SKM-1 (cell line): ENCODE data around the gene PRKN.
"Not testable (repeated sequence)": the region's sequence is repeated elsewhere in the genome, so short reads cannot be mapped to it uniquely, and the experiment has no call there.

Experiments
- DNase-seq: peaks from one replicate; lab custom pipeline; 2025; ENCODE audit not compliant: unreplicated experiment; lab: John Stamatoyannopoulos, UW

Gene PRKN

DNA sequence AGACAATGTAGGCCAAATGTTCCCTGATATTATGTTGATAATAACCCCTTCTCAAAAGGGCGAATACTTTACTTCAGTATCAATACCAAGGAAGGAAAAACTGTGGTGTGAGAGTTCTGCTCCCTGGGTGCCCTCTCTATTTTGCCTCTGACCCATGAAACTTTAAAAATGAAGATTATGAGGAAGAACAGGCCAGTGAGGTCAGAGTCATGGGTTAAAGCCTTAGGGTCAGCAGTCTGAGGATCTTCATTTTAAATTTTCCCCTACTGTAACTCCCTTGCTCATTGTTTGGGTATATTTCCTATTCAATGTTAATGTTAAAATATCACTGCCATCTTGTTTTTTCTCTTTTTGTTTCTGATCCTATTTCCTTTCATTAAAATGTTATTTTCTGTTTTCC lies 47.9 kb downstream of the PRKN start:
- no peak for DNase-seq

DNA sequence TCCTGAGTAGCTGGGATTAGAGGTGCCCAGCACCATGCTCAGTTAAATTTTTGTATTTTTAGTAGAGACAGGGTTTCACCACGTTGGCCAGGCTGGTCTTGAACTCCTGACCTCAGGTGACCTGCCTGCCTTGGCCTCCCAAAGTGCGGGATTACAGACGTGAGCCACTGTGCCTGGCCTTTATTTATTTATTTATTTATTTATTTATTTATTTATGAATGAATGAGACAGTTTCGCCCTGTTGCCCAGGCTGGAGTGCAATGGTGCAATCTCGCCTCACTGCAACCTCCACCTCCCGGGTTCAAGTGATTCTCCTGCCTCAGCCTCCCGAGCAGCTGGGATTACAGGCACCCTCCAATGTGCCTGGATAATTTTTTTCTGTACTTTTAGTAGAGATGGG lies 48.7 kb downstream of the PRKN start:
- DNase-seq: not testable (repeated sequence)

DNA sequence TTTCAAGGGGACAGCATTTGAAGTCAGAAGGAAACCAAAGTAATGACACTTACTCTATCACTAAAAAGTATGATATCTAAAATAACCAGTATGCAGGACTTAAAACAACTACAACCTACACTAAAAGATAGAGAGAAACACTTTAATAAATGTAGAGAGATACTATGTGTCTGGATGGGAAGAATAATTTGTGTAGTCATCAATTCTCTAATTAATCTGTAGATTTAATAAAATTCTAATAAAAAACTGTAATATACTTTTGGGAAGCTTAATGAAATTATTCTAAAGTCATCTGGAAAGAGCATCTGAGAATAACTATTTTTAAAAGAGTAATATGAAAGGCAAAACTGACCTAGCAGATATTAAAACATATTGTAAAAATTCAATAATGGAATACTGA lies 52.1 kb downstream of the PRKN start:
- no peak for DNase-seq

DNA sequence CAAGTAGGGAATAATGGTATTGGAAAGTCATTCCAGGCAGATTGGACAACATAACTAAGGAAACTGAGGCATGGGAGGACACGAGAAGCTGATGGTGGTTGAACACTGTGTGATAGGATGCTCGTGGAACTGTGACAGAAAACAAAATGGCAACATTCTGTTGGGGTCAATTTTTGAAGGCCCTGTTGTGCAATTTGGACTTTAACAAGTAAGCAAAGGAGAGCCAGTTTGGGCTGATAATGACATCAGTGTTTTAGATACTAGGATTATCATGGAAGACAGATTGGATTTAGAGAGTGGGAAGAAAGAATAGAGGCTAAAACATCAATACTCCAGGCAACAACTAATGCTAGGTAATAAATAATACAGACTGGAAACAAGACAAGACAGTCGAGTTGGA lies 53.1 kb downstream of the PRKN start:
- DNase-seq: no peak

- DNase-seq: no peak
Measured at GRCh38 chr6:162671580-162672165, 55.9 kb downstream of the PRKN start.

GRCh38 chr6:162670345-162670744 lies 57.2 kb downstream of the PRKN start:
- DNase-seq: no peak

GRCh38 chr6:162666246-162666645 lies 61.3 kb downstream of the PRKN start:
- DNase-seq: no peak

- DNase-seq: no peak
Measured at GRCh38 chr6:162653808-162654207, 73.8 kb downstream of the PRKN start.

GRCh38 chr6:162651505-162651904 lies 76.1 kb downstream of the PRKN start:
- no peak for DNase-seq

DNA sequence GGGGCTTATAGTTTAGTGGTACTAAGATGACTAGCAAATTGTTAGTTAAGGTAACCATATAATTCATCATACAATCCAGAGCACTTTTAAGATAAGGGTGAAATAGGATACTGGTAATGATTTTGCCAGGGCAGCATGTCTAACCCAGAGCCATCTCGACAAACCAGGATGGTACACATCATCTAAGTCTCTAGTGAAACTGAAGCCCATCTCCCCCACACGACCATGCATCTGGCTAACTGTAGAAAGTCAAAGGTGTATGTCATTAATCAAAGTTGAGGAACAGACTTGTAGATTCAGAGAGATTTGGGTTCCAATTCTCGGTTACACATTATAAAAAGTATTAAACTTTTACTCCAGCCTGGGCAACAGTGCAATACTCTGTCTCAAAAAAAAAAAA lies 78.3 kb downstream of the PRKN start:
- no peak for DNase-seq

DNA sequence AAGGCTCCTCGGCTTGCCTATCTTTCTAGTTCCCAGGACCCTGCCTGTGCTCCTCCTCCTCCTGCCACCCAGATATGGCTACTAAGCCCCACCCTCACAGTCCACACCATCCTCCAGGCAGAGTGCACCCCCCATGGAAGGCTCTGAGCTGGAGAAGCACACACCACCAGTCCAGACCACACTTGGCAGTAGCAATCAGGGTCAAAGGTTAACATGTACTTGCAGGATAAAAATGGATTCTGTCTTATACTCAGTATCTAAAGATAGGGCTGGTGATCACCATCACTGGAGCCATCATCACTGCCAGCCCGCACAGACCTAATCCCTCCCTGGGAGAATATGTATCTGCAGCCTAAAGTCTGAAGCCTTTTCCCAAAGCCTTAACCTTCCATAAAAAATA lies 83.4 kb downstream of the PRKN start:
- no peak for DNase-seq

GRCh38 chr6:162640756-162641155 lies 86.8 kb downstream of the PRKN start:
- DNase-seq: no peak

DNA sequence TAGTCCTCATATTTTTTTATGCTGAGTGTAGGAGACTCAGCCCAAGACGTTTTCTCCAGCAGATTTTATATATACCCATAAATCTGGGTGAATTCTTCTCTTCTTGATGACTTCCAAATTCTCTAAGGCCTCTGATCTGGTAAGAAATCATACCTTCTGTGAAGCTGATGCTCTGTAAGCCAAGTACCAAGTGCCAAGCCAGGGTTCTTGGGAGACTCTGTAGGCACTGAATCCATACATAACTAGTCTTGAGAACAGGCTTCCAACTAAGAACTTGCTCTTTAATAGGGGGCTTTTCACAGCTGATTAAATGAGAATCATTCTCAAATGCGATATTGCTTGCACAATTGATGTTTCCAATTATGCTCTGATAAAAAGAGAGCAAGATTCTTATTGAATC lies 87.6 kb downstream of the PRKN start:
- no peak for DNase-seq

GRCh38 chr6:162638931-162639574 lies 88.5 kb downstream of the PRKN start:
- no peak for DNase-seq

DNA sequence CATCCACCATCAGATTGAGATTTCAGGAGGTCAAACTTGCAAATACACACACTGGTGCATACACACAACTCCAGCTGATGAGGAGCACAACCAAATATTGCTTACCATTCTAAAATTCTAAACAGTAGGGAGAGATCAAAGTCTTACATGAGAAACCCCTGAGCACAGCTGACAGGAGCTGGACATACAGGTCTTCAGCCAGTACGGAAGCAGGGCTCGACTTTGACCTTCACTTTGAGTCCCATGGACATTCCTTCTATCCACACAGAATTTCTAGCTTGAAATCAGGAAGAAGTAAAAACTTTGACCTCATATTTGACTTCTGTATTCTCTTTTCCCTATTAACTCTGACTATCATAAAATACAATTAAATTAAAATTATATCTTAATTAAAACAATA lies 90.2 kb downstream of the PRKN start:
- no peak for DNase-seq

- DNase-seq: no peak
Measured at GRCh38 chr6:162636167-162636566, 91.4 kb downstream of the PRKN start.

- DNase-seq: no peak
Measured at GRCh38 chr6:162631546-162631945, 96.0 kb downstream of the PRKN start.

GRCh38 chr6:162630069-162630468 lies 97.5 kb downstream of the PRKN start:
- no peak for DNase-seq

GRCh38 chr6:162627825-162628224 lies 99.7 kb downstream of the PRKN start:
- DNase-seq: no peak

DNA sequence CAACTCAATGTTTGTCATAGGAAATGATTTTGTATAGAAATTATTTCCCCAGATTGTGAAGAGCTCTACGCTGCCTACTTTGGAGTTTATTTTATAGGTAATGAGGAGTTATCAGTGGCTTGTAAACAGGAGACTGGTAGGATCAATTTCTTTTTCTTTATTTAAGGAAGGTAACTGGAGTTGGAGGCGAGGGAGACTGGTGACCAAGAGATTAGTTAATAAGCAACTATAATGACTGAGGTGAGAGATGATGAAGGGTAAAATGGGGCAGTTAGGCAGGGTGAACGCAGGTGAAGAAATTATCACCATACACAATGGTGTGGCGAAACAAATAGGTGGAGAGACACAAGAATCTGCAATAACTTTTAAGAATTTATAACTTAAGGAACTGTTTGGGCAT lies 100.2 kb downstream of the PRKN start:
- DNase-seq: no peak

DNA sequence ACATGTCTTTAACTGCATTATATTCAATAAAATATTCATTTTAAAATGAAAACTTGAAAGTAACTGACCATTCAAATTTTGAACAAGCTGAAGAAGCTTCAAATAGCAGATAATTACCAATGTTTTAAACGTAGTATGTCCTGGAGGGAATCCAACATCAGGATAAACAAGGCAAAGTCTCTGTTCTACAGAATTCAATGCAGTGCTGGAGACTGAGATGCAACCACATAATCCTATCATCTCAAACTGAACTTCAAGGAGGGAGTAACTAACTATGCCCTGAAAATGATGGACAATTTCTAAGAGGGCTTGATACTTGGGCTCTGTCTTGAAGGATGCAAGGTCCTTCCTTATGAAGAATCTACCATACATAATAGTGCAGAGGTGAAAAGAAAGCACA lies 100.7 kb downstream of the PRKN start:
- DNase-seq: no peak

DNA sequence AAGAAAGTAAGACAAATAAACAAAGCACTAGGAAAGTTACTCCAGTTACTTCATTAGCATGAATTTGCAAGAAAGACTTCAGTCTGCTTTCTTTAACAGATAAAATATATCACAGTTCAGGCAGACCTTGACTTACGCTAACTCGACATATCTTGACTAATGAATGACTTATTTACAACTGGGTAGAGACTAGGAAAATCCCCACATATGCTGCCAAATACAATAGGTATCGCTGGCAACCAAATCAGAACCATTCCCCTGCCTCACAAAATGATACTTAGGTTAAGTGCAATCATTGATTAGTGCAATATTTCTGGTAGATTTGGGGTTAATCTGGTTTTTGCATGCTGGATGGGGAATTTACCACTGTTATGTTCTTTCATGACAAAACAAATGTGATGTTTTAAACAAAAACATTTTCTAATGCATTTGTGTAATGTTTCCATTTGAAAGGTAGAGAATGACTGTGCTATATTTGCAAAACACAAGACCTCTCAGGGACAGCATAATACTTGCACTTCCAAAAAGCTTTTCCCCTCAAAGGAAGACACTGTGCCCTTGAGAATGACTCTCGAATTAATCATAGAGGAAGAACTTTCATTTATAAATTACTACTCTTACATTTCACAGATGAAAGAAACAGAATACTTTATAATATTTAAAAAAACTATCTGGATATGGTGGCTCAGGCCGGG lies 101.6 kb downstream of the PRKN start:
- DNase-seq: no peak

DNA sequence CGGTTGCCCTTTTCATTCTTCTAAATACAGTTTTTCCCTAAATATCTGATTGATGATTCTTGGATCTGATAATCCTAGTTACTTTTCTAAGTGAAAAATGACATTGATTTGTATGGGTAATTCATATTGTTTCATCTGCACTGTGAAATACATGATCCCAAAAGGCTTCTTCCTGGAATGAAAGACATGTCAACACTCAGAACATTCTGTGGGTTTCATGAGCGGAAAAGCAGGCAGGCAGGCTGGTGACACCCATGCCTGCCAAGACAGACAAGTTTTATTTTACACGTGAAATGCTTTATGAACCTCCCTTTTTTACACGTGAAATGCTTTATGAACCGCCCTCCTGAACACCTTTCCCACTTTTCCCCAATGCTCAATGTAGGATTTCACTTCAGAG lies 105.0 kb downstream of the PRKN start:
- DNase-seq: no peak
